T1000 (cell line): ENCODE measurements around the gene UMODL1.
"Not testable (repeated sequence)": the region's sequence is repeated elsewhere in the genome, so short reads cannot be mapped to it uniquely, and the experiment has no call there.

Source experiments
- DNase-seq: peaks from one replicate; lab custom pipeline; 2025; ENCODE audit warnings: mixed read lengths; lab: John Stamatoyannopoulos, UW

The UMODL1 gene

DNA sequence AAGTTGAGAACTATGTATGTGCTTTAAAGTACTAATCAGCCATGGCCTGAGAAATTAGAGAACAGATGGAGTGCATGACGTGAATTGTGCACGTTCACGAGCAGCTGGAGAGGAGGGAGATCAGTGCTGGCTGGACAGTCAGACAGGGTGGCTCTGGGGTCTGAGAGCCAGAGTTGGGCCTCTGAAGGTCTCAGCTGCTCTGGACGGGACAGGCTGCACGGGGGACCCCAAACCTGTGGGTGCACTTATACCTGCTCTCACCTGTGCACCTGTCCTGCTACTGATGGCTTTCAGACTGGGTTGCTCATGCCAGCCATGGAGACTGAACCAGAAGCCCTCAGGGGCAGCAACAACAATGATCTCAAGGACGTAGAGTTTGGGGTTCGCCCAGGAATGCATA is 43.5 kb downstream of the UMODL1 start:
- no peak for DNase-seq

DNA sequence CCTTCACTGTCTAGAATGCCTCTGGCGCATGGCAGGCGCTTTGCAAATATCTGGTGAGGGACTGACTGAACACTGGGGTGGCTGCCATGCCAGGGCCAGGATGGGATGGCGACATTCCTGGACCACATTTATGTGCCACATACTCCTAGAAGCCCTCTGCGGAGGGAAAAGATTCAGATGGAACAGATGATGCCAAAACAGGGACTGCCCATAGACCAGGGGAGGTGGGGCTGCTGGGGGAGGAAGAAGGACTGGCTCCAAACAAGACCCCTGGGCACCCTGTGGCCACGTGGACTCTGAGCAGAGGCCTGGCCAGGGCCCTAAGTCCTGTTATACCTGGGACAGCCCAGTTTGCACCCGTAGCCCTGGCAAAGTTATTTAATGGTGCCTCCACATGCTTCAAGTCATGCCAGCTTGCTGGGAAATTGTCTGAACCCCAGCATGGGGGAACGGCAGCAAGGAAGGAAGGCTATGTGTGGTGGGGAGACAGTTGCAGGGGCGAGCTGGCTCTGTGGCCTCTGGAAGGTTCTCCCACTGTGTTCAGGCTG is 44.1 kb downstream of the UMODL1 start:
- DNase-seq, result no peak

DNA sequence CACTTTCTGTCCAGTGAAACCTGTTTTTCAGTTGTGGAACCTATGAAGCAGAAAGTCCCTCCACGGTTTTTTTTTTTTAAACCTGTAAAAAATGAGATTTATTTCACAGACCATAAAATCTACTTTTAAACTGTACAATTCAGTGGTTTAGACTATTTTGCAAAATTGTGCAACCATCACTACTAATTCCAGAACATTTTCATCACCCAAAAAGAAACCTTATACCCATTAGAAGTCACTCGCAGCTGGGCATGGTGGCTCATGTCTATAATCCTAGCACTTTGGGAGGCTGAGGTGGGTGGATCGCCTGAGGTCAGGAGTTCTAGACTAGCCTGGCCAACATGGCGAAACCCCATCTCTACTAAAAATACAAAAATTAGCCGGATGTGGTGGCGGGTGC is 45.4 kb downstream of the UMODL1 start:
- not testable (repeated sequence) for DNase-seq

DNA sequence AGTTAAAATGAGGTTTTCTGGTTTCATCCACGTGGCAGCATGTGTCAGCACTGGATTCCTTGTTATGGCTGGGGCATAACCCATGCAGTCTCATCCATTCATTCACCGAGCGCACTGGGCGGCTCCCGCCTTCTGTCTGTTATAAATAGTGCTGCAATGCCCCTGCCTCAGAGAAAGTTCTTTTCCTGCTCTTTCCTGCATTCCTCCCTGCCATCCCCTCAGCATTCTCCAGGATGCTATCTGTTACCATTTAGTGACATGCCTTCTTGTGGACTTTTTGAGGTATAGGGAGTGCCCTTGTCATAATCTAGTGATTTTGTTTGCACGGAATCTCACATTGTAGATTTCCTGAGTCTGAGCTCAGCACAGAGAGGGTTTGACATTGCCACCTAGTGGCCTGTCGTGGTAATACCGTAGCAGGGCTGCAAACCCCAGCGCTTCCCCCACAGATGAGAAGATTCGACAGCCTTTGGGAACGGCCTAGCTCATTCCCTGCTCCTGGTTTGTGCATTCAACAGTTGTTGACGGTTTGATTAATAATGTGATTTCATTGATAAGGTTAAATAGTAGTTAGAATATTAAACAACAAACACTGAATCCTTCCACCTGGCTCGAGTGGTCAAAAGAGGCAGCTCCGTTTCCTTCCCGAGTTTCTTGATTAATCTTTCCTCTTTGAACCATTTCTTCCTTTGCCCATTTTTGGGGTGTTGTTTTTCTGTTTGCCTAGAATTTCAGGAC is 46.3 kb downstream of the UMODL1 start:
- peak; percentile 60 for DNase-seq

DNA sequence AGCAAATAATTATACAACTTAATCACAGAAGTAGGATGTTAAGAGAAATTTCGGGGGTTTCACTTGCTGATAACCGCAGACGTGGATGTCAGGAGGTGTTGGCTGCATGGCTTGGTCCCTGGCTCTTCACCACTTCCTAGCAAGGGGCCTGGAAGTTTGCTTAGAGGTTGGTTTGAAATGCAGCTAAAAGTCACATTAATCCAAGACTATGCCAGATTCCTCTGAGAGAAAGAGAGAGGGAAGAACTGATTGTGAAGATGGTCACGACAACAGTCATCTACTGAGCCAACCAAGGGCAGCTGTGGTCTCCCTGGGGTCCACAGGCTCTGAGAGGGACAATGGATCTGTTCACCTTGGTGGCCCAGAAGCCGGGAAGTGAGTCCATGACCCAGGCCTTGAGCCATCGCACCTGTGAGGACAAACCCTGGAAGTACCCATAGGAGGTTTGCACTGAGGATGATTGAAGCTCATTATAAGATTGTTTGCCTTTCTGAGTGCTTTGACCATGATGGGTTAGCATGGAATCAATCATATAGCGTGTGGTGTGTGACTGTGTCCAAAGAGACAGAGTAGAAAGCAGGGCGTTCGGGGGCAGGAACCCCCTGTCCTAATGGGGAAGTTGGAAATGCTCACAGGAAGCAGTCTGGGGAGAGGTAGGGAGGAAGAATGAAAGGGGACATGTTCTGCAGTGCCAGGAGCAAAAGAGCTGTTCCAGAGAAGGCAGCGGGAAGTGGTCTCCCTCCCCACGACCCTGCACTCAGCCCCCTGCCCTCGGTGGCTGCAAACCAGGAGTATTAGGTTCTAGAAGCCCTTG is 47.1 kb downstream of the UMODL1 start:
- DNase-seq, result no peak

DNA sequence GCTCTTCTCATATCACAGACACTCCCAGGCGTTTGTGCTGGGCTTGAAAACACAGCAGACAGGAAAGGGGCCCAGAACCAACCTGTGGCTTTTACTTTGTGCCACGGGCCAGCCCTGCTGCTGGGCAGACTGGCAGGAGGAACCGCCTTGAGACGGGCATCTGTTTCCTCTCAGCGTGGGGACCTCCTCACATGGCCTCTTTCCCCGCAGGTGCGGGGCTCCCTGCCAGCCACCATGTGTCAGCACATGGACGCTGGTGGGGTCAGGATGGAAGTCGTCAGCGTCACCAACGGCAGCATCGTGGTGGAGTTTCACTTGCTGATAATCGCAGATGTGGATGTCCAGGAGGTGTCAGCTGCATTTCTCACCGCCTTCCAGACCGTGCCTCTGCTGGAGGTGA is 47.8 kb downstream of the UMODL1 start:
- DNase-seq, result no peak

DNA sequence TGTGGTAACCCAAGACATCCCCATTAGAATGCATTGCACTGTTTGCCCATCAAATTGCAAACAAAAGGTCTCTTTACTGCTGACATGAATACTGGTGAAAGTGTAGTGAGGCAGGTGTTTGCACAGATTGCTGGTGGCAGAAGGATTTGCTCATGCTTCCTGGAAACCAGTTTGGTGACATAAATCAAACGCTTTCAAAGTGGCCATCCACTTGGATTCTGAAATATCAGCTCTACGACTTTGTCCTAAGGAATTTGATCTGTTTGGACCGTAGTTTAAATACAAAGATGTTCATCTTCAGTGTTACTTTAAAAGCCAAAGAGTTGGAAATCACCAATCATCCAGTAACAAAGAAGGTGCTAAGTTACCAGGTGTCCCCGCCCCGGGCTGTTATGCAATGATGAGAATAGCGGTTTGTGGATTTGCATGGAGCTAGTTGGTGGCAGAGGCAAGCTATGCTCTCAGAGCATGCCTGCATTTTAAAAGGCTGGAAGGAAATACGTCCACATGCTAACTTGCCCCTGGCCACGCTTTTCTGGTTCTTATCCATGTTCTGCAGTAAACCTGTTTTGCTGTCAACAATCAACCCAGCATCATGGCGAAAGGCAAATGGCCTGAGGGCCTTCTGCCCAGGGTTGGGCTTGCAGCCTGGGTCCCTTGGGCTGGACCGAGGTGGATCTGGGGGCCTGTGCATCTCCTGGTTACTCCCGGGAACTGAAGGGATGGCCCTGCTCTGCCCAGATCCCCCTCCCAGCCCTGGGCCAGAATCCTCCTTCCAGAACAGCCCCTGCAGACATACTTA is 49.2 kb downstream of the UMODL1 start:
- no peak for DNase-seq

DNA sequence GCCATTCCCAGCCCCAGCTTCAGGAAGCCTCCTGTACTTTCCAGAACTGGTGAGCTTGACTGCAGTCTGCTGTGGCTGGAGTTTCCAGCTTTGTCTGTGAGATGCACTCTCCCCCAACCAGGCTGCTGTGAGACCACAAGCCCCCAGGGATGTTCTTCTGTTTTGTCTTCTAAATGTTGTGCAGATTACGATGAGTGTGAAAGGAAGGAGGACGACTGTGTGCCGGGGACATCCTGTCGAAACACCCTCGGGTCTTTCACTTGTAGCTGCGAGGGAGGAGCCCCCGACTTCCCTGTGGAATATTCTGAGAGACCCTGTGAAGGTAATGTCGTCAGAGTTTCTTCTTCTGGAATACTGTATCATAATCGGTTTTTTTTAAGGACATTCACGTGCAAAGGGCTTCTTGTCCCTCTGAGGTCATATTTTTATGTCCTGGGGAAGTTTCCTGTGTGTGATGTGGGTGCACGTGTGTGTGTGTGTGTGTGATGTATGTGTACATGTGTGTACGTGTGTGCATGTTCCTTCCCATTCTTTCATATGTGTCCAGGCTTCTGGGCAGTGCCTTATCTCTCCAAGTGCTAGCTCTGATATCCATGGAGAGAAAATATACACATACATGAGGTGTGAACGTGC is 49.9 kb downstream of the UMODL1 start:
- no peak for DNase-seq

DNA sequence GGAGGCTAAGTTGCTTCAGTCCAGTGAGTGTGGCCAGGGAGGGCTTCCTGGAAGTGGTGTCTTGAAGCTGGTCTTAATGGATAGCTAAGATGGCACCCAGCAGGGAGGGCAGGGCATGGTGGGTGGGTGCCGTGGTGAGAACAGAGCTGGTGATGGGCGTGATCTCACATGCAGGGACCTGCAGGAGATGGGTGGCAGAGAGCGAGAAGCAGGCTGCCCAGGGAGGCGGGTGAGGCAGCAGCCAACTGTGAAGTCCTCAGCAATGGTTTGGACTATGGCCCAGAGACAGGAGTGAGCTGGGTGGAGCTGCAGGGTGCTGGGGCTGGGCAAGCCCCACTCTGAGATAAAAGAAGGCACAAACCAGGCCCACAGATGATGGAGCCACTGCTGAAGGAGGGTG is 50.7 kb downstream of the UMODL1 start:
- DNase-seq, result no peak

DNA sequence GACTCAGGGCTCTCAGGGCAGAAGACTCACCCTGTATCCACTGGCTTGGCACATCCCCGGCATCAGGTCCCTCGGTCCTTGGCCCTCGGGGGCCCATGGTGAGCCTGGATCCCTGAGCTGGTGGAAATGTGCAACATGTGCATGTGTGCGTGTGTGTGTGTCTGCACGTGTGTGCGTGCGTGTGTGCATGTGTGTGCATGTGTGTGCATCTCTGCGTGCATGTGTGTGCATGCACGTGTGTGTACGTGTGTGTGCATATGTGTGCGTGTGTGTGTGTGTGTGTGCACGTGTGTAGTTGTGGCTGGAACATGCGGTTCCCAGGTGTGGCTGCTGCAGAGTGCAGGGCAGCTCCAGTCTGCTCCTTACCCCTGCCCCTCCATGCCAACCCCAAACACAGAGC is 51.3 kb downstream of the UMODL1 start:
- DNase-seq, result no peak

DNA sequence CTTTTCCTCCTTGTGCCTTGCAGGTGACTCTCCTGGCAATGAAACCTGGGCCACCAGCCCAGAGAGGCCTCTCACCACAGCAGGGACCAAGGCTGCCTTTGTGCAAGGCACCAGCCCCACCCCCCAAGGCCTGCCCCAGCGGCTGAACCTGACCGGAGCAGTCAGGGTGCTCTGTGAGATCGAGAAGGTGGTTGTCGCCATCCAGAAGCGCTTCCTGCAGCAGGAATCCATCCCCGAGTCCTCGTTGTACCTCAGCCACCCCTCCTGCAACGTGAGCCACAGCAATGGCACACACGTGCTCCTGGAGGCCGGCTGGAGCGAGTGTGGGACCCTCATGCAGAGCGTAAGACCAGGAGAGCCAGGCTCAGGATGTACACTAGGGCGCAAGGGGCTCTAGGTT is 51.7 kb downstream of the UMODL1 start:
- DNase-seq, result no peak

DNA sequence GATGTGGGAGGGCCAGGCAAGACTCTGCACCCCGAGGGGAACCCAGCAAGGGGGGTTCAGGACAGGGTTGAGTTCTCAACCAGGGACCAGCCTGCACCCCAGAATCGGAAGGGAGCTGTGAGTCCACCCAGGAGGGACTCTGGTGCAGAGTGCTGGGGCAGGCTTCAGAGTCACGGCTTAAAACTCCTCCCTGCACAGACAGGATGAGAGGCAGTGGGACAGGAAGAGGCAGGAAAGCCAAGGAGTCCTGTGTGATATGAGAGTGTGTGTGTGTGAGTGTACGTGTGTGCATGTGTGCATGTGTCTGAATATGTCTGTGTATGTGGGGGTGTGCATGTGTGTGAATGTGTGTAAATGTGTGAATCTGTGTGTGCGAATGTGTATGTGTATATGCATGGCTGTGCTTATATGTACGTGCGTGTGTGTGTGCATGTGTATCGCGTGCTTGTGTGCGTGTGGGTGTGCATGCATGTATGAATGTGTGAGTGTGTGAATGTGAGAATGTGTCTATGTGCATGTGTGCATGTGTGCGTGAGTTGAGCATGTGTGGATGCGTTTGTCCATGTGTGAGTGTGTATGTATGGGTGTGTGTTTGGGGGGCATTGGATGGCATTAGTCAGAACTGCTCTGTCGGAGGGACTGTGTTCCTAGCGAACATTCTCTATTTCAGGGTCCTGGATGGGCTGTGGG is 52.2 kb downstream of the UMODL1 start:
- no peak for DNase-seq

DNA sequence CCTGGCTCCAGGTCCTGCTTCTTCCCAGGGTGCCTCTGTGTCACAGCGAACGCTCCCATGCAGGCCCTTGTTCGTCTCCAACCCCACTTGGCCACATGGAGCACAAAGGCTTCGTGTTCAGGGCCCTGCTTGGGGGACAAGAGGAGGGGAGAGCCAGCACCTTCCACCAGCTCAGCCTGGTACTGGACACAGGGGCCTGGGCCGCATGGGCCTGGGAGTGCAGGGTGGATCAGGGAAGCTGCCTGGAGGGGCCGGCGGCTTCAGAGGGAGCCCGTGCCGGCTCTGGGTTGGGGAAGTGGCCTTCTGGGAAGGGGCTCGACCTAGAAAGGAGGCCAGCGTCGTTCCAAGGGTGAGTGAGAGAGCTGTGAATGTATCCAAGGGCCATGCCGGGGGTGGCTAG is 53.0 kb downstream of the UMODL1 start:
- DNase-seq, result no peak

DNA sequence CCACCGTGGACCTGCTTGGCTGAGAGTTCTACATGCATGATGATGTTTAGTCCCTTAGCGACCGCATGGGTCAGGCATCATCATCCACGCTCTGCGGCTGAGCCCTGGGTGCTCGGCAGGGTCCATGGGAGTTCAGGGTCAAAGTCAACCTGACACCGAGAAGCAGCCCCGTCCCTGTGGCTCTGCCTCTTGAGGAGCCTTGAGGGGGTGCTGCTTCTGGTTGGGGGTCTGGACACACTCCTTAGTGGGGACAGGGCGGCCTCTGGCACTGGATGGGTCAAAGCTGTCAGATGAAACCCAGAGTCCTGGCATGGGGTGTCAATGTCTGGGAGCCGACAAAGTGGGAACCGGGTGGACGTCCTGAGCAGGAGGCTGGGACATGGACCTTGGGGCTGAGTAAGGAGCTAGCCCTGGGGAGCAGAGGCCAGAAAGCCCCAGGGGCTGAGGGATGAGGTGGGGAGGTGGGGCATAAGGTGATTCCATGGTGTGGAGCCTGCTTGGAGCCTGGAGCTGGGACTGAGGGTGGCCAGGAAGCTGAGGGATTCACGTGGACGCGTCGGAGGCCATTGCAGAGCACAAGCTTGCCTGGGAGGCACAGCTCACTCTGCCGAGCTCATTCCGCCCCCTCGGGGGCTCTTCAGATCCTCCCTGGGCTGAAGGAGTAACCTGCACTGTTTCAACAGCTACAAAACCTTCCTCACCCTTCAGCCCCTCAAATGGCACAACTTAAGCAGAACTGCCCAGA is 53.9 kb downstream of the UMODL1 start:
- no peak for DNase-seq

DNA sequence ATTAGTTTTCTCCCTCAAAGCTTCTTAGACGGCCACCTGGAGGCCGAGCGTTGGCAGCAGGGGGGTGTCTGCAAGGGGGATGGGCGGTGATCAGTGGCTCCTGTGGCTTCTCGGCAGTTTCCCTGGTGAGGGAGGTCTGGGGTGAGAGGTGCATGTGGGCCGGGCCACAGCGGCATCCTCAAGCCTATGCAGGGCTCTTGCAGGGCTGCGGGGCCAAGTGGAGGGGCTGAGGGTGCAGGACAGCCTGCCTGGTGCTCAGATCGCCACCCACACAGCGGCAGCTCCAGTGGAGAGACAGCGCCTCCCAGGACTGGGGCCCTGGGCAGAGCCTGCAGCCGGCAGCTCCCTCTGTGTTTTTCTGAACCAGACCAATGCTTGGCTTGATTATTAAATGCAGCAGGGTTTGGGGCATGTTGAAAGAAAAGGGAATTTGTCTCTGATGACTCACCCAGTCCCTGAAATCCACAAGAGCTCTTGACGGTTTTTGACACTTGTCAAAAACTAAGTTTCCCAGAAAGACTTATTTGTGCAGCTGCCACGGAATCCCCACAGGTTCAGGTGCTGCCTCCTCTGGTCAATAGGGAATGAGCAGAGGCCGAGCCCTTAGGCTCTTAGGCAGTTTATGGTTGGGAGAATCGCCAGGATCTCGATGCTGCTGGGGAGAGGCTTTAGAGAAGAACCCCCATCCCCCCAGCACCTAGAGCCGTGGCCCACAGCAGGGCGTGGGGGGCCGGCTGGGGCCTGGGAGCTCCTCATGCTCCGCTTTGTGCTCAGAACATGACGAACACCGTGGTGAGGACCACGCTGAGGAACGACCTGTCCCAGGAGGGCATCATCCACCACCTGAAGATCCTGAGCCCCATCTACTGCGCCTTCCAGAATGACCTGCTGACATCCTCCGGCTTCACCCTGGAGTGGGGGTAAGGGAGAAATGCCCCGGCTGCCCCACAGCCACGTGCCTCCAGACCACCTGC is 54.7 kb downstream of the UMODL1 start:
- no peak for DNase-seq

DNA sequence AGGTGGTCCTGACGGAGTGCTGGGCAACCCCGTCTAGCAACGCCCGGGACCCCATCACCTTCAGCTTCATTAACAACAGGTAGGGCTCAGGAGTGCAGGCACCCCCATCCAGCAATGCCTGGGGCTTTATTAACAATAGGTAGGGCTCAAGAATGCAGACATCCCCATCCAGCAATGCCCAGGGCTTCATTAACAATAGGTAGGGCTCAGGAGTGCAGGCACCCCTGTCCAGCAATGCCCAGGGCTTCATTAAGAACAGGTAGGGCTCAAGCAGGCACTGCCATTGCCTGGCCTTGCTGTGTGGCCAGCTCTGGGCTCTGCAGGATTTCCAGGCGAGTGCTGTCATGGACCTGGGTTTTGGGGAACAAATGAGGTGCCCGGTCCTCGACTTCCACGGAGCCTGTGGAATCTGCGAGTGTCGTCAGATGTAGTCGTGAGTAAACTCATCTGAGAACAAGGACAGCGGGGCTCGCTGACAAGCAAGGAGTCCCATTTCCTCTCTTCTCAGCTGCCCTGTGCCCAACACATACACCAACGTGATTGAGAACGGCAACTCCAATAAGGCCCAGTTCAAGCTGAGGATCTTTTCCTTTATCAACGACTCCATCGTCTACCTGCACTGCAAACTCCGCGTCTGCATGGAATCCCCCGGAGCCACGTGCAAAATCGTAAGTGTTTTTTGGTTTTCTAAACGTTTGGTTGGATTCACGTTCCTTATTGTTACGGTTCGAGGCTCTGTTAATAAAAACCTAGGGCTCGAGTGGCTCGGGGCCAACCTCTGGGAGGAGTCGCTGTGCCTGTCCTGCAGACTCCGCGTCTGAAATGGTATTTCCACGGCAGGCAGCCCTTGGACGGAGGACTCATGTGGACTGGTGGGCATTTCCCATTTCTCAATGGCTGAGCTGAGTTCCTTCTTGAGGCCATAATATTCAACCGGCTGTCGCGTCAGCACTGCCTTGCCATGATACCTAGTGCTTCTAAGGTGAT is 56.3 kb downstream of the UMODL1 start:
- DNase-seq, result no peak

DNA sequence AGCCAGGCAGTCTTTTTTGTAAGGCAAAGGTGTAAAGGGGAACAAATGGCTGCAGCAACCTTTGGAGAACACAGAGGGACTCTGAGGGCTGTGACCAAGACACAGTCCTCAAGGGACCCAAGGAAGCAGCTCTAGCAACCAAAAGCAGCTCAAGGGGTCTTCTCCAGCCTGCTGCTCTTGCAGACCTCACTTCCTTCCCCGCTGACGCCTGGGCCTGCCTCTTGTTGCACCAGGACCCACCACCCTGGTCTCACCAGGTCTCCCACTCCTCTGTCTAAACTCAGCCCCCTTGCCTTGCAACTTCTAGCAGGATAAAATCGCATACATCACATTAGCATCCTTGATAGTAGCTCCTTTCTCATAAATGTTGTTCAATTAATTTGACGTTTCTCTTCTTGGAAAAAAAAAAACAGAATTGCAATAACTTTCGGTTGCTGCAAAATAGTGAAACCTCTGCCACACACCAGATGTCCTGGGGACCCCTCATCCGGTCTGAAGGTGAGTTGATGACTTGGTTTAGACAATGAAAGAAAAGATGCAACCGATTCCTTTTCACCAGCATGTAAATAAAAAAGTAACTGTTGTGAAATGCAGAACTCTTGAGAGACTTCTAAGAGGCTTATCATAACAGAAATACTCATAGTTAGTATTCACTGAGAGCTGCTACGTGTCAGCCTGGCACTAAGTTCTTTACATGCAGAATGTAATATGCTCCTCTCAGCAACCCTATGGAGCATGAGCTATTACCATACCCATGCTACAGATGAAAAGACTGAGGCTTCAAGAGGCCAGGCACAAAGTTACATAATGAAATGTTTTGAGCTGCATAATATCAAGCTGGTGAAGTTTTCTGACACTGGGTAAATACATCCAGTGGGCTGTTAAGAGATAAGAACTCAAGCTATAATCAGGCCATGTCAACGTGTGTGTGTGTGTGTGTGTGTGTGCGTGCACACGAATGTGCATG is 58.5 kb downstream of the UMODL1 start:
- no peak for DNase-seq
